Measurements from ENCODE around the gene GLTPD2.

The GLTPD2 gene

DNA sequence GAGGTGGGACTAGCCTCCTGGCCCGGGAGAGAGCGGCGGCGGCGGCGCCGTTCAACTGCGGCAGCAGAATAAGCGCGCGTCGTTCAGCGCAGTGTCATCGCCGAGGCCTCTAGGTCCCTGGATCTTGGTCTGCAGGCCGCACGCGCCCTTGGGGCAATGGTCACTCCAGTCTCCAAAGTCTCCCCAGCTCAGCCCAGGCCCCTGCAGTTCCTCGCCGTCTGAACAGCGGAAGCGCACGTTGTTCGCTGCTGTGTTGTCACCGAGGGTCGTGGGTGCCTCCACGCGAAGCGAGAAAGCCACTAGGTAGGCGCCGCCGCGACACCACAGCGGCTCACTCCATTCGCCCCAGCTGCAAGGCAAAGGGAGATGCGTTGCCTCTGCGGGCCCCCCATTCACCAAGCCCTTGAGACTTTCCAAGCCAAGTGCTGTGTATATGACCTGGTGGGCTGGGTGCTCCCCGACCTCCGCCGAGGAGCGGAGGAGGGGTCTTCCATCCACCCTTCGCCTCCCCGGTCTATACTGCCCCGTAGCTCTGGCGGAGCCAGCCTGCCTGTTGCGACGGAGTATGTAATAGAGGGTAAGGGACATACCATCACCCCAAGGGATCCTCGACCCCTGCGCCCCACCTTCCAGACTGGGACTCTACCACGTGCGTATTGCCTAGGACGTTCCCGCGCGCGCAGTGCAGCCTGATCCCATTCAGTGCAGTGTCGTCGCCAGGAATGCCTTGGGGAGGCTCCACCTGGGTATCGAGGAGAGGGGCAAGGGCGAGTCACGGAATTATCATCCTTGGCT lies 3.3 kb upstream of the GLTPD2 start:
- TF ChIP-seq, protein P1, sequence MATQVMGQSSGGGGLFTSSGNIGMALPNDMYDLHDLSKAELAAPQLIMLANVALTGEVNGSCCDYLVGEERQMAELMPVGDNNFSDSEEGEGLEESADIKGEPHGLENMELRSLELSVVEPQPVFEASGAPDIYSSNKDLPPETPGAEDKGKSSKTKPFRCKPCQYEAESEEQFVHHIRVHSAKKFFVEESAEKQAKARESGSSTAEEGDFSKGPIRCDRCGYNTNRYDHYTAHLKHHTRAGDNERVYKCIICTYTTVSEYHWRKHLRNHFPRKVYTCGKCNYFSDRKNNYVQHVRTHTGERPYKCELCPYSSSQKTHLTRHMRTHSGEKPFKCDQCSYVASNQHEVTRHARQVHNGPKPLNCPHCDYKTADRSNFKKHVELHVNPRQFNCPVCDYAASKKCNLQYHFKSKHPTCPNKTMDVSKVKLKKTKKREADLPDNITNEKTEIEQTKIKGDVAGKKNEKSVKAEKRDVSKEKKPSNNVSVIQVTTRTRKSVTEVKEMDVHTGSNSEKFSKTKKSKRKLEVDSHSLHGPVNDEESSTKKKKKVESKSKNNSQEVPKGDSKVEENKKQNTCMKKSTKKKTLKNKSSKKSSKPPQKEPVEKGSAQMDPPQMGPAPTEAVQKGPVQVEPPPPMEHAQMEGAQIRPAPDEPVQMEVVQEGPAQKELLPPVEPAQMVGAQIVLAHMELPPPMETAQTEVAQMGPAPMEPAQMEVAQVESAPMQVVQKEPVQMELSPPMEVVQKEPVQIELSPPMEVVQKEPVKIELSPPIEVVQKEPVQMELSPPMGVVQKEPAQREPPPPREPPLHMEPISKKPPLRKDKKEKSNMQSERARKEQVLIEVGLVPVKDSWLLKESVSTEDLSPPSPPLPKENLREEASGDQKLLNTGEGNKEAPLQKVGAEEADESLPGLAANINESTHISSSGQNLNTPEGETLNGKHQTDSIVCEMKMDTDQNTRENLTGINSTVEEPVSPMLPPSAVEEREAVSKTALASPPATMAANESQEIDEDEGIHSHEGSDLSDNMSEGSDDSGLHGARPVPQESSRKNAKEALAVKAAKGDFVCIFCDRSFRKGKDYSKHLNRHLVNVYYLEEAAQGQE (IDR thresholded peaks at IDR 0.05; ENCODE audit: insufficient replicate concordance, low read depth): no peak
- TF ChIP-seq POLR2AphosphoS5 (IDR thresholded peaks at IDR 0.05; ENCODE audit: low read depth): no peak
- TF ChIP-seq, protein P2, sequence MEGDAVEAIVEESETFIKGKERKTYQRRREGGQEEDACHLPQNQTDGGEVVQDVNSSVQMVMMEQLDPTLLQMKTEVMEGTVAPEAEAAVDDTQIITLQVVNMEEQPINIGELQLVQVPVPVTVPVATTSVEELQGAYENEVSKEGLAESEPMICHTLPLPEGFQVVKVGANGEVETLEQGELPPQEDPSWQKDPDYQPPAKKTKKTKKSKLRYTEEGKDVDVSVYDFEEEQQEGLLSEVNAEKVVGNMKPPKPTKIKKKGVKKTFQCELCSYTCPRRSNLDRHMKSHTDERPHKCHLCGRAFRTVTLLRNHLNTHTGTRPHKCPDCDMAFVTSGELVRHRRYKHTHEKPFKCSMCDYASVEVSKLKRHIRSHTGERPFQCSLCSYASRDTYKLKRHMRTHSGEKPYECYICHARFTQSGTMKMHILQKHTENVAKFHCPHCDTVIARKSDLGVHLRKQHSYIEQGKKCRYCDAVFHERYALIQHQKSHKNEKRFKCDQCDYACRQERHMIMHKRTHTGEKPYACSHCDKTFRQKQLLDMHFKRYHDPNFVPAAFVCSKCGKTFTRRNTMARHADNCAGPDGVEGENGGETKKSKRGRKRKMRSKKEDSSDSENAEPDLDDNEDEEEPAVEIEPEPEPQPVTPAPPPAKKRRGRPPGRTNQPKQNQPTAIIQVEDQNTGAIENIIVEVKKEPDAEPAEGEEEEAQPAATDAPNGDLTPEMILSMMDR (IDR thresholded peaks at IDR 0.05; ENCODE audit: insufficient read depth, low read length): no peak
- TF ChIP-seq SPI1 (IDR thresholded peaks at IDR 0.05; ENCODE audit: borderline replicate concordance, low read depth): no peak
- TF ChIP-seq GABPA (IDR thresholded peaks at IDR 0.05; ENCODE audit: low read depth): no peak
- Histone ChIP-seq H3K4me3 (replicated peaks; ENCODE audit: insufficient read depth, low read length) (no peak overlapping the region), H3K27me3 (ENCODE audit: insufficient read depth, poor library complexity, severe bottlenecking) (peaks cover 13% of the 10 kb centered on the region), H3K27ac (replicated peaks) (no peak overlapping the region)
- no peak for DNase-seq (ENCODE audit: low read depth in 1 of 2, low spot score in 1 of 2)

DNA sequence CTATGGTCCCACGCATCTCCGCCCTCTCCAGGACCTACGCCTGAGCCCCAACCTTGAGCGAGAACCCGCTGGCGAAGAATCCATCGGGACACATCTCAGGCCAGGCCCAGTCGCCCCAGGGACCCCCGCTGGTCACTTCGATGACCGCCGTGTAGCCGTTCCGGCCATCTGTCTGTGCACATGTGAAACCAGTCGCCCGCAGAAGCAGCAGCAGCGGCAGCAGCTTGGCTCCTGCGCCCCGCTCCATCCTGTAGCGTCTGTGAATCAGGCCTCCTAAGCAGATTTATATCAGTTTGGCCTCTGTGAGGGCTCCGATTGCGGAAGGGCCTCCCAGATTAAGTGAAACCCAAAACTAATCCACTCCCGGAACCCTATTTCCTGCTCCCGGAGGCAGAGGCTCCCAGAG lies 2.7 kb upstream of the GLTPD2 start, which contains the start of gene VMO1:
Gene VMO1, minus strand, starts transcription at position 259 of the 406 bp plus-strand sequence. Its CDS starts 12 bp downstream, at position 247.
- H3K4me3 ChIP-seq (replicated peaks; ENCODE audit: insufficient read depth, low read length): no peak within 1 kb of the TSS
- DNase-seq (ENCODE audit: low read depth in 1 of 2, low spot score in 1 of 2): no peak
- H3K27ac ChIP-seq (replicated peaks): no peak within 1 kb of the TSS
- H3K27me3 ChIP-seq (ENCODE audit: insufficient read depth, poor library complexity, severe bottlenecking): peaks cover 13% of the 10 kb centered on the region
- TF ChIP-seq SPI1 (IDR thresholded peaks at IDR 0.05; ENCODE audit: borderline replicate concordance, low read depth): no peak
- TF ChIP-seq POLR2AphosphoS5 (IDR thresholded peaks at IDR 0.05; ENCODE audit: low read depth): no peak
- TF ChIP-seq GABPA (IDR thresholded peaks at IDR 0.05; ENCODE audit: low read depth): no peak
- TF ChIP-seq, protein P2 (IDR thresholded peaks at IDR 0.05; ENCODE audit: insufficient read depth, low read length): no peak
- TF ChIP-seq, protein P1 (IDR thresholded peaks at IDR 0.05; ENCODE audit: insufficient replicate concordance, low read depth): no peak

DNA sequence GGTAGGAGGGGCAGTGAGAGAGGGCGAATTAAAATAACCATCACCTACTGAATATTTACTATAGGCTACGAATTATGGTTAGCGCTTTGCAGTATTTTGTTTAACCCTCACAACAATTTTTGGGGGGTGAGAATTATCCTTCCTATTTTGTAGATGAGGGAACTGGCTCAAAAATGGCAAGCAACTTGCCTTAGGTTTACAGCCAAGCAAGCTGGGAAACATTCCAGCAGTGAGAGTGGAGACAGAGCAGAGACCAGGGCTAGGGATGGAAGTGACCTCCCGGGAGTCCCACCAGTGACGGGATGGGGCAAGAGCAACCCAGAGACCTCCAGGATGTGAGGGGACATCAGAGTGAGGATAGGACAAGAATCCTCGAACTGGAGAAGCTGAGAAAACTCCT lies 2.2 kb upstream of the GLTPD2 start:
- DNase-seq (ENCODE audit: low read depth in 1 of 2, low spot score in 1 of 2): no peak
- Histone ChIP-seq H3K4me3 (replicated peaks; ENCODE audit: insufficient read depth, low read length) (no peak overlapping the region), H3K27me3 (ENCODE audit: insufficient read depth, poor library complexity, severe bottlenecking) (peaks cover 13% of the 10 kb centered on the region), H3K27ac (replicated peaks) (no peak overlapping the region)
- TF ChIP-seq, protein P2 (IDR thresholded peaks at IDR 0.05; ENCODE audit: insufficient read depth, low read length): no peak
- TF ChIP-seq, protein P1 (IDR thresholded peaks at IDR 0.05; ENCODE audit: insufficient replicate concordance, low read depth): no peak
